WTC11 (cell line): Measurements from ENCODE around the gene CASP2. TPM values are rescaled to one million over a fixed set of nuclear protein-coding genes. Genes with fewer than 3 reads are reported as not detected.

Experiments
- ATAC-seq: fragments of 200-7000 bp; cut with Tn5 transposase; 2 replicates; pipeline ENCODE4 v1.10.0; 2021; ENCODE audit warnings: mild to moderate bottlenecking, moderate library complexity
- CTCF ChIA-PET: fragments of 300-600 bp; sonication (Branson Sonifier 250); formaldehyde crosslinking; loops from one replicate; lab custom pipeline; 2021; ENCODE audit warnings: antibody characterized with exemption; lab: Charles Lee
- POLR2A ChIA-PET: fragments of 350-600 bp; sonication (Branson Sonifier 250); formaldehyde crosslinking; loops from one replicate; lab custom pipeline; 2021; ENCODE audit warnings: antibody characterized with exemption; lab: Charles Lee
- DNase-seq: peaks from one replicate; pipeline ENCODE4 v3.0.0; 2021; ENCODE audit warnings: low spot score
- H3K27ac Mint-ChIP-seq: 2 replicates; pipeline ENCODE4 v1.8.0; 2021; ENCODE audit warnings: mixed read lengths
- H3K27me3 Mint-ChIP-seq: 2 replicates; pipeline ENCODE4 v1.8.0; 2021; ENCODE audit warnings: low read depth, mild to moderate bottlenecking, moderate library complexity, mixed read lengths
- H3K36me3 Mint-ChIP-seq: 2 replicates; pipeline ENCODE4 v1.8.0; 2021; ENCODE audit warnings: mixed read lengths
- H3K4me1 Mint-ChIP-seq: 2 replicates; pipeline ENCODE4 v1.8.0; 2022; ENCODE audit warnings: mixed read lengths
- H3K4me3 Mint-ChIP-seq: 2 replicates; pipeline ENCODE4 v1.8.0; 2021; ENCODE audit warnings: mild to moderate bottlenecking, moderate library complexity, mixed read lengths
- H3K9me3 Mint-ChIP-seq: 2 replicates; pipeline ENCODE4 v1.8.0; 2021; ENCODE audit warnings: mixed read lengths
- ARID4B ChIP-seq: sonication (generic); formaldehyde crosslinking; IDR thresholded peaks from 2 replicates; pipeline ENCODE4 v1.8.0; 2023; ENCODE audit warnings: missing genetic modification reagents, mild to moderate bottlenecking, borderline replicate concordance
- CDX4 ChIP-seq: fragments of 250-450 bp; sonication (Bioruptor Pico); IDR thresholded peaks from 2 replicates; pipeline ENCODE4 v1.9.0; 2021; ENCODE audit warnings: moderate library complexity, mild to moderate bottlenecking, inconsistent platforms, borderline replicate concordance
- CREB1 ChIP-seq: sonication (generic); formaldehyde crosslinking; IDR thresholded peaks from 2 replicates; pipeline ENCODE4 v1.8.0; 2023; ENCODE audit warnings: mild to moderate bottlenecking, missing genetic modification reagents
- FOXP4 ChIP-seq: sonication (generic); formaldehyde crosslinking; IDR thresholded peaks from 2 replicates; pipeline ENCODE4 v1.8.0; 2022; ENCODE audit warnings: mild to moderate bottlenecking, missing genetic modification reagents
- GRHL2 ChIP-seq: fragments of 250-450 bp; sonication (Bioruptor Pico); IDR thresholded peaks from 2 replicates; pipeline ENCODE4 v1.8.0; 2022; ENCODE audit warnings: mild to moderate bottlenecking, moderate library complexity; ENCODE audit not compliant: insufficient replicate concordance, severe bottlenecking
- KAT7 ChIP-seq: sonication (generic); formaldehyde crosslinking; IDR thresholded peaks from 2 replicates; pipeline ENCODE4 v1.8.1; 2023; ENCODE audit warnings: missing genetic modification reagents, mild to moderate bottlenecking, borderline replicate concordance
- MYBL2 ChIP-seq: sonication (generic); formaldehyde crosslinking; IDR thresholded peaks from 2 replicates; pipeline ENCODE4 v1.8.1; 2023; ENCODE audit warnings: mild to moderate bottlenecking, moderate library complexity, missing genetic modification reagents
- NFATC4 ChIP-seq: fragments of 250-450 bp; sonication (Bioruptor Pico); IDR thresholded peaks from 2 replicates; pipeline ENCODE4 v1.9.0; 2021; ENCODE audit warnings: mild to moderate bottlenecking
- NR1H2 ChIP-seq: sonication (generic); formaldehyde crosslinking; IDR thresholded peaks from 2 replicates; pipeline ENCODE4 v1.9.0; 2021; ENCODE audit warnings: mild to moderate bottlenecking, moderate library complexity, missing genetic modification reagents
- PRDM15 ChIP-seq: sonication (generic); formaldehyde crosslinking; IDR thresholded peaks from 2 replicates; pipeline ENCODE4 v1.8.0; 2022; ENCODE audit warnings: missing genetic modification reagents
- SMAD4 ChIP-seq: sonication (generic); formaldehyde crosslinking; IDR thresholded peaks from 2 replicates; pipeline ENCODE4 v1.8.0; 2022; ENCODE audit warnings: mild to moderate bottlenecking, missing genetic modification reagents
- TCF7 ChIP-seq: sonication (generic); formaldehyde crosslinking; IDR thresholded peaks from 2 replicates; pipeline ENCODE4 v1.8.0; 2022; ENCODE audit warnings: mild to moderate bottlenecking, low read depth, missing genetic modification reagents, moderate library complexity
- ZNF121 ChIP-seq: sonication (generic); formaldehyde crosslinking; IDR thresholded peaks from 2 replicates; pipeline ENCODE4 v1.8.0; 2023; ENCODE audit warnings: missing genetic modification reagents
- ZNF532 ChIP-seq: fragments of 250-450 bp; sonication (Bioruptor Pico); IDR thresholded peaks from 2 replicates; pipeline ENCODE4 v1.9.0; 2021; ENCODE audit warnings: mild to moderate bottlenecking, borderline replicate concordance
- total RNA-seq: library from RNA; stranded (reverse); gene quantifications from 3 replicates; pipeline ENCODE4 v1.2.3, GENCODE V29; 2021

Gene CASP2
- total RNA-seq, 1 experiment from 2014 or later, result 35.4 TPM

GRCh38 chr7:143259765-143260164 lies 28.4 kb upstream of the CASP2 start:
- ChIA-PET POLR2A (no interaction called here), CTCF (interaction anchor here (1.7 kb wide), 1 partner anchor 20 kb away, joined by 6 read pairs; no protein-coding TSS in a partner anchor)
- Mint-ChIP-seq H3K4me1 (peaks cover 12% of the 10 kb centered on the region), H3K9me3 (peaks cover 4% of the 10 kb centered on the region), H3K27ac (peak overlapping the region; percentile 47; the same call in 1 of the 2 replicates), H3K27me3 (peaks cover 14% of the 10 kb centered on the region), H3K36me3 (no peaks in the 10 kb centered on the region), H3K4me3 (no peak overlapping the region)
- TF ChIP-seq ARID4B (CRISPR knock-in tag) (no peak), NR1H2 (CRISPR knock-in tag) (no peak), PRDM15 (CRISPR knock-in tag) (no peak), MYBL2 (CRISPR knock-in tag) (no peak), NFATC4 (CRISPR knock-in tag) (no peak), TCF7 (CRISPR knock-in tag) (no peak), ZNF121 (CRISPR knock-in tag) (no peak), ZNF532 (CRISPR knock-in tag) (no peak), SMAD4 (no peak), CREB1 (CRISPR knock-in tag) (no peak), FOXP4 (CRISPR knock-in tag) (no peak), GRHL2 (CRISPR knock-in tag) (no peak), CDX4 (no peak), KAT7 (CRISPR knock-in tag) (no peak)
- no peak for DNase-seq
- no peak for ATAC-seq
